Adrenal gland (tissue), 5 donors: ENCODE measurements around the gene ZDHHC20.

ENCODE experiments used
- CTCF ChIP-seq, 6 experiments: fragments of 450-650 bp in 4 of 6; fragments of 200-600 bp in 2 of 6; sonication (generic) in 1 of 6; IDR thresholded peaks; 1 replicate in 5 of 6; 2 replicates in 1 of 6; pipeline versions ENCODE4 v1.5.1 to v1.8.0; 2016 to 2021; ENCODE audit warnings: antibody characterized with exemption in 6 of 6, mild to moderate bottlenecking in 2 of 6, moderate library complexity in 1 of 6
- POLR2A ChIP-seq, 2 donors: fragments of 450-650 bp; IDR thresholded peaks; one replicate each; pipeline ENCODE4 v1.6.1; 2017; ENCODE audit warnings: antibody characterized with exemption in 2 of 2, mild to moderate bottlenecking in 2 of 2, moderate library complexity in 1 of 2
- donor health status: DM: no; HTN: no; CAD: no.

- TF ChIP-seq POLR2A (IDR thresholded peaks at IDR 0.05), result no peak
- no peak for TF ChIP-seq CTCF (IDR thresholded peaks at IDR 0.05)
These were observed 53.8 kb downstream of the ZDHHC20 start for GRCh38 chr13:21405309-21405708.
